ENCODE data around the gene ASXL1.

GRCh38 chr20:32333988-32334885 lies 23.9 kb upstream of the ASXL1 start:
- TF ChIP-seq CTCF (IDR thresholded peaks at IDR 0.05) (no peak), ZNF512 (CRISPR knock-in tag; IDR thresholded peaks at IDR 0.05; ENCODE audit: borderline replicate concordance) (no peak), ZNF396 (CRISPR knock-in tag; IDR thresholded peaks at IDR 0.05; ENCODE audit: borderline replicate concordance) (no peak), ESRRA (CRISPR knock-in tag; IDR thresholded peaks at IDR 0.05; ENCODE audit: borderline replicate concordance) (no peak)
